ENCODE data around the gene MICU1. TPM values are rescaled to one million over a fixed set of nuclear protein-coding genes. Genes with fewer than 3 reads are reported as not detected.

Gene MICU1
- total and polyA plus RNA-seq, 4 donors: 53.1 to 86.9 (median 73.8) TPM

DNA sequence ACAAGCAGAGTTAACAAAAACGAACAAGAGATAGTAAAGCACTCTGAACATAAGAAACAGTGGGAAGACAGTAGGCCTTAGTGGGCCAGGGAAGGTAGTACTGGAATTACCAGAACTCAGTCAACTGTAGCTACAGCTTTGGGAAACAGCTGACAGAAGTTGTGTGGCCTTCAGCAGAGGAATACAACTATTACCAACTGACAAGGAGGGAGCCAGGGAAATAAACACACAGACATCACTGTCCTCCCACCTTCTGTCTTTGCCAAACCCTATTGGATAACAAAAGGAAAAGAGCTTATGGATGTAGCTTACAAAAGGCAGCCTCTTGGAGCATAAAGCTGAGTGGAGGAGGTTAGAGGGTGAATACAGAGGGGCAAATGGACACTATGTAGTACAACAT lies 15.4 kb downstream of the MICU1 start:
- no peak overlapping the region for H3K4me3 ChIP-seq (ENCODE audit: low read depth, low read length)
- H3K27ac ChIP-seq (ENCODE audit: low read depth, low read length): no peak overlapping the region
- no peaks in the 10 kb centered on the region for H3K36me3 ChIP-seq (ENCODE audit: control insufficient read depth, insufficient read depth, low read length)
- no peaks in the 10 kb centered on the region for H3K4me1 ChIP-seq (ENCODE audit: control insufficient read depth, insufficient read depth, low read length)
- 90% methylated on average over 1 of the region's 1 CpG for WGBS (ENCODE audit: insufficient coverage)
- DNase-seq (ENCODE audit: low read depth in 4 of 6, low spot score in 6 of 6): peak in 1 of 6 donors; percentile 16
- H3K27me3 ChIP-seq (ENCODE audit: control insufficient read depth, insufficient read depth, low read length): no peaks in the 10 kb centered on the region
- no peaks in the 10 kb centered on the region for H3K9me3 ChIP-seq (ENCODE audit: control insufficient read depth, insufficient read depth, low read length)

GRCh38 chr10:72605122-72605521 lies 20.8 kb downstream of the MICU1 start:
- Histone ChIP-seq H3K9me3 (ENCODE audit: control insufficient read depth, insufficient read depth, low read length) (no peaks in the 10 kb centered on the region), H3K27ac (ENCODE audit: low read depth, low read length) (no peak overlapping the region), H3K36me3 (ENCODE audit: control insufficient read depth, insufficient read depth, low read length) (no peaks in the 10 kb centered on the region), H3K4me3 (ENCODE audit: low read depth, low read length) (no peak overlapping the region), H3K27me3 (ENCODE audit: control insufficient read depth, insufficient read depth, low read length) (no peaks in the 10 kb centered on the region), H3K4me1 (ENCODE audit: control insufficient read depth, insufficient read depth, low read length) (no peaks in the 10 kb centered on the region)
- no CpG with 5 or more reads among the region's 3 CpGs for WGBS (ENCODE audit: insufficient coverage)
- no peak for DNase-seq (ENCODE audit: low read depth in 4 of 6, low spot score in 6 of 6)

GRCh38 chr10:72601144-72601543 lies 24.7 kb downstream of the MICU1 start:
- H3K27ac ChIP-seq (ENCODE audit: low read depth, low read length): no peak overlapping the region
- H3K36me3 ChIP-seq (ENCODE audit: control insufficient read depth, insufficient read depth, low read length): no peaks in the 10 kb centered on the region
- WGBS (ENCODE audit: insufficient coverage): 83% methylated on average over 1 of the region's 2 CpGs
- no peaks in the 10 kb centered on the region for H3K4me1 ChIP-seq (ENCODE audit: control insufficient read depth, insufficient read depth, low read length)
- no peaks in the 10 kb centered on the region for H3K27me3 ChIP-seq (ENCODE audit: control insufficient read depth, insufficient read depth, low read length)
- H3K9me3 ChIP-seq (ENCODE audit: control insufficient read depth, insufficient read depth, low read length): no peaks in the 10 kb centered on the region
- H3K4me3 ChIP-seq (ENCODE audit: low read depth, low read length): no peak overlapping the region
- no peak for DNase-seq (ENCODE audit: low read depth in 4 of 6, low spot score in 6 of 6)

DNA sequence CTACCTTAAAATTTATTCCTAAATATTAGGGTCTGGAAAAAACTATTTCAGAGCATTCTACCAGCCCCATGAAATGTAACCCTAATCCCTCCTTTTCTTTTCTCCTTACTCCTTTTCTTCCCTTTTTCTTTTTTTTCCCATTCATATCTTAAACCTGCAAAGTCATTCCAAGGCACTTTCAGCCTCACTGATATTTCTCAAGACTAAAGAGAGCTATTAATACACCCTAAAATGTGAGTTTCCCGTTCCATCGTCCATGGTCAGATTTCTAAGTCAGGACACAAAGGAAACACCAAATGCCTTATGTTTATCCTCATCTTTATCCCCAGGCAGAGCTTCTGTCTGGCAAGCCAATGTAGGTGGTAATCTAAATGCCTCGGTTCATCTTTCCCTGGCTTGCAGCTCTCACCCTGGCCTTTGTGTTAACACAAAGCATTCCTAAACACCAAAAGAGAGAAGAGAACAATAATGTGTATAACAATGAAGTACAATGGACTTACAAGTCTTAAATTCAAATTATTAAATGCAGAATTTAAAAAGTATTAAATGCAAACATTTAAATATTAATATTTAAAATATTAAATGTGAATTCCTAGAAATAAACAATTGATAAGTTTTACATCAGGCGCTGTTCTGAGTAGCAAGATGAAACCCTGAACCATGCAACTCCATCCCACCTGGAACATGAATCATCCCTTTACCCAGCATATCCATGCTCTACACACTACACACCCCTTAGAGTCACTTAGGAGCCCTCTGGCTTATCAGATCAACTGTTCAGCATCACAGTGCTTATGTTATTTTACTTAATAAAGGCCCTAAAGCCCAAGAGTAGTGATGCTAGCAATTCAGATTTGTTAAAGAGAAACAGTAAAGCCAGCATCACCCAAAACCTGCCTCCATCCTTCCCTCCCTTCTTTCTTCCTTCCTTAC lies 26.8 kb downstream of the MICU1 start:
- H3K9me3 ChIP-seq (ENCODE audit: control insufficient read depth, insufficient read depth, low read length): no peaks in the 10 kb centered on the region
- WGBS (ENCODE audit: insufficient coverage): 60% methylated on average over 1 of the region's 4 CpGs
- no peaks in the 10 kb centered on the region for H3K36me3 ChIP-seq (ENCODE audit: control insufficient read depth, insufficient read depth, low read length)
- no peaks in the 10 kb centered on the region for H3K27me3 ChIP-seq (ENCODE audit: control insufficient read depth, insufficient read depth, low read length)
- H3K4me1 ChIP-seq (ENCODE audit: control insufficient read depth, insufficient read depth, low read length): no peaks in the 10 kb centered on the region
- H3K27ac ChIP-seq (ENCODE audit: low read depth, low read length): no peak overlapping the region
- no peak for DNase-seq (ENCODE audit: low read depth in 4 of 6, low spot score in 6 of 6)
- H3K4me3 ChIP-seq (ENCODE audit: low read depth, low read length): no peak overlapping the region

DNA sequence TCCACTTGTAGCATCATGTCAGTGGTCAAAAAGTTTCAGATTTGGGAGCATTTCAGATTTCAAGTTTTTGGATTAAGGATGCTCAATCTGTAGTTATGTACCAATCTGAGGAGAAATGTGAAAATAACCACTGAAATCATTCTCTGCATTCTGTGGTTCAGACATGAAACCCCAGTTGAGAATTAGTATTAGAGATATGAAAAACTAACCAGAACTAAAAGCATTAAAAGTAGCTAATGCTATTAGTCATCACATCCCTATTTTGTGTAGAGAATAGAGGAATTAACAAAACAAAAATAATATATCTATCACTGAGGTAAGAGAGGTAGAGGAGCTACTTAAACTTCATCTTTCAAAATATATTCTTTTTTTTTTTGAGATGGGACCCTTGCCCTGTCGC lies 28.0 kb downstream of the MICU1 start:
- no peaks in the 10 kb centered on the region for H3K9me3 ChIP-seq (ENCODE audit: control insufficient read depth, insufficient read depth, low read length)
- no peak overlapping the region for H3K4me3 ChIP-seq (ENCODE audit: low read depth, low read length)
- no peaks in the 10 kb centered on the region for H3K4me1 ChIP-seq (ENCODE audit: control insufficient read depth, insufficient read depth, low read length)
- no peak overlapping the region for H3K27ac ChIP-seq (ENCODE audit: low read depth, low read length)
- no peaks in the 10 kb centered on the region for H3K36me3 ChIP-seq (ENCODE audit: control insufficient read depth, insufficient read depth, low read length)
- DNase-seq (ENCODE audit: low read depth in 4 of 6, low spot score in 6 of 6): no peak
- WGBS (ENCODE audit: insufficient coverage): 100% methylated on average over 1 of the region's 1 CpG
- no peaks in the 10 kb centered on the region for H3K27me3 ChIP-seq (ENCODE audit: control insufficient read depth, insufficient read depth, low read length)

DNA sequence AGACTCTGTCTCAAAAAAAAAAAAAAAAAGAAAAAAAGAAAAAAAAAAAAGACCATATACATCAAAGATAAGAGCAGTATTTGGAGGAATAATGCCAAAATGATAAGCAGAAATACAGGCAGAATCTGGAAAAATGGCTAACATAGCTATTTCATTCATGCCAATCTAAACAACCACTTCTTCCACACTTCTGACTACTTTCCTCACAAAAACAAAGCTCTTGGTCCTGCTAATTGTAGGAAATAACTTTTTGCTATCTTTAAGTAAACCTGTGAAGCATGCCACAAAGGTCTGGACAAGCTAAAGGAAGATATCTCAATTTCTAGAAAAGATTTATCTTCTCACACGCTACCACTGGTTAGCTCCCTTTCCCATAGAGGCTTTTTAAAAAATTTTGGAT lies 30.4 kb downstream of the MICU1 start:
- Histone ChIP-seq H3K27me3 (ENCODE audit: control insufficient read depth, insufficient read depth, low read length) (no peaks in the 10 kb centered on the region), H3K4me1 (ENCODE audit: control insufficient read depth, insufficient read depth, low read length) (no peaks in the 10 kb centered on the region), H3K4me3 (ENCODE audit: low read depth, low read length) (no peak overlapping the region), H3K36me3 (ENCODE audit: control insufficient read depth, insufficient read depth, low read length) (no peaks in the 10 kb centered on the region), H3K27ac (ENCODE audit: low read depth, low read length) (no peak overlapping the region), H3K9me3 (ENCODE audit: control insufficient read depth, insufficient read depth, low read length) (no peaks in the 10 kb centered on the region)
- no peak for DNase-seq (ENCODE audit: low read depth in 4 of 6, low spot score in 6 of 6)
- WGBS (ENCODE audit: insufficient coverage): no CpG with 5 or more reads among the region's 1 CpG

- Histone ChIP-seq H3K4me1 (ENCODE audit: control insufficient read depth, insufficient read depth, low read length) (no peaks in the 10 kb centered on the region), H3K9me3 (ENCODE audit: control insufficient read depth, insufficient read depth, low read length) (no peaks in the 10 kb centered on the region), H3K4me3 (ENCODE audit: low read depth, low read length) (no peak overlapping the region), H3K36me3 (ENCODE audit: control insufficient read depth, insufficient read depth, low read length) (no peaks in the 10 kb centered on the region), H3K27ac (ENCODE audit: low read depth, low read length) (no peak overlapping the region), H3K27me3 (ENCODE audit: control insufficient read depth, insufficient read depth, low read length) (no peaks in the 10 kb centered on the region)
- no peak for DNase-seq (ENCODE audit: low read depth in 4 of 6, low spot score in 6 of 6)
- WGBS (ENCODE audit: insufficient coverage): no CpG with 5 or more reads among the region's 1 CpG
These were observed 31.9 kb downstream of the MICU1 start for GRCh38 chr10:72593963-72594362.

DNA sequence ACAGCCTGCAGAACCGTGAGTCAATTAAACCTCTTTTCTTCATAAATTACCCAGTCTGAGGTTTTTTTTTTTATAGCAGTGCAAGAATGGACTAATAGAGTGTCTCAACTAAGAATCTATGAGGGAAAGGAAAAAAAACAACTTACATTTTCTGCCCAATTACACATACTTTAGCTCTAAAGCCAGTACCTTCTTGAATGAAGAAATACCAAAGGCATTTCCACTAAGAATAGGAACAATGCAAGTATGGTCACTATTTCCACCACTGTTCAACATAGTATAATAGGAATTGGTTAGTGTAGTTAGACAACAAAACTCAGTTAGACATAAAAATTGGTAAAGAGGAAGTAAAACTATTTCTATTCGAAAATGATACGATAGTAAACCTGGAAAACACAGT lies 37.6 kb downstream of the MICU1 start:
- no peak for DNase-seq (ENCODE audit: low read depth in 4 of 6, low spot score in 6 of 6)
- no peak overlapping the region for H3K27ac ChIP-seq (ENCODE audit: low read depth, low read length)
- no peaks in the 10 kb centered on the region for H3K9me3 ChIP-seq (ENCODE audit: control insufficient read depth, insufficient read depth, low read length)
- WGBS (ENCODE audit: insufficient coverage): no CpG with 5 or more reads among the region's 3 CpGs
- no peak overlapping the region for H3K4me3 ChIP-seq (ENCODE audit: low read depth, low read length)
- H3K36me3 ChIP-seq (ENCODE audit: control insufficient read depth, insufficient read depth, low read length): no peaks in the 10 kb centered on the region
- H3K27me3 ChIP-seq (ENCODE audit: control insufficient read depth, insufficient read depth, low read length): no peaks in the 10 kb centered on the region
- H3K4me1 ChIP-seq (ENCODE audit: control insufficient read depth, insufficient read depth, low read length): no peaks in the 10 kb centered on the region

- Histone ChIP-seq H3K9me3 (ENCODE audit: control insufficient read depth, insufficient read depth, low read length) (no peaks in the 10 kb centered on the region), H3K27me3 (ENCODE audit: control insufficient read depth, insufficient read depth, low read length) (no peaks in the 10 kb centered on the region), H3K27ac (ENCODE audit: low read depth, low read length) (no peak overlapping the region), H3K4me1 (ENCODE audit: control insufficient read depth, insufficient read depth, low read length) (no peaks in the 10 kb centered on the region), H3K36me3 (ENCODE audit: control insufficient read depth, insufficient read depth, low read length) (no peaks in the 10 kb centered on the region), H3K4me3 (ENCODE audit: low read depth, low read length) (no peak overlapping the region)
- no peak for DNase-seq (ENCODE audit: low read depth in 4 of 6, low spot score in 6 of 6)
- WGBS (ENCODE audit: insufficient coverage): 100% methylated on average over 2 of the region's 5 CpGs
These were observed 38.3 kb downstream of the MICU1 start for GRCh38 chr10:72587568-72587967.

- Histone ChIP-seq H3K9me3 (ENCODE audit: control insufficient read depth, insufficient read depth, low read length) (no peaks in the 10 kb centered on the region), H3K4me1 (ENCODE audit: control insufficient read depth, insufficient read depth, low read length) (peaks cover 4% of the 10 kb centered on the region), H3K27ac (ENCODE audit: low read depth, low read length) (no peak overlapping the region), H3K27me3 (ENCODE audit: control insufficient read depth, insufficient read depth, low read length) (no peaks in the 10 kb centered on the region), H3K4me3 (ENCODE audit: low read depth, low read length) (no peak overlapping the region), H3K36me3 (ENCODE audit: control insufficient read depth, insufficient read depth, low read length) (no peaks in the 10 kb centered on the region)
- DNase-seq (ENCODE audit: low read depth in 4 of 6, low spot score in 6 of 6): peak in 1 of 6 donors; percentile 47
- 73% methylated on average over 2 of the region's 4 CpGs for WGBS (ENCODE audit: insufficient coverage)
These were observed 51.2 kb downstream of the MICU1 start for GRCh38 chr10:72574636-72575035.

Measured in spinal cord (tissue), 10 donors.